HL-60 (cell line): ENCODE results near the gene LIN7A.

ENCODE experiments used
- DNase-seq, 2 experiments: peaks; one replicate each; pipeline ENCODE4 v3.0.0-alpha.2; 2010 to 2020; ENCODE audit warnings: low read depth in 1 of 2, low spot score in 1 of 2
- H3K27ac ChIP-seq: fragments of 250-450 bp; sonication (Bioruptor Pico); replicated peaks from 2 replicates; pipeline ENCODE4 v1.5.1; 2020; ENCODE audit warnings: mild to moderate bottlenecking, moderate library complexity
- H3K27me3 ChIP-seq: fragments of 250-450 bp; sonication (Bioruptor Pico); 2 replicates; pipeline ENCODE4 v1.5.1; 2021; ENCODE audit warnings: mild to moderate bottlenecking, moderate library complexity; ENCODE audit not compliant: insufficient read depth, poor library complexity, severe bottlenecking
- H3K4me3 ChIP-seq: replicated peaks from 2 replicates; pipeline ENCODE4 v1.5.1; 2011; ENCODE audit warnings: mild to moderate bottlenecking, control low read depth, low read length; ENCODE audit not compliant: insufficient read depth
- CTCF ChIP-seq: IDR thresholded peaks from one replicate; pipeline ENCODE4 v1.5.1; 2011; ENCODE audit warnings: low read length, control low read depth, inconsistent platforms; ENCODE audit not compliant: insufficient read depth
- GABPA ChIP-seq: IDR thresholded peaks from 2 replicates; pipeline ENCODE4 v1.6.1; 2012; ENCODE audit warnings: low read depth
- POLR2AphosphoS5 ChIP-seq: IDR thresholded peaks from 2 replicates; pipeline ENCODE4 v1.6.1; 2012; ENCODE audit warnings: low read depth
- REST ChIP-seq: IDR thresholded peaks from 2 replicates; pipeline ENCODE4 v1.6.1; 2012; ENCODE audit warnings: low read depth; ENCODE audit not compliant: insufficient replicate concordance
- SPI1 ChIP-seq: IDR thresholded peaks from 2 replicates; pipeline ENCODE4 v1.6.1; 2012; ENCODE audit warnings: low read depth, mild to moderate bottlenecking, borderline replicate concordance

The LIN7A gene

GRCh38 chr12:80895240-80895639 is 42.5 kb downstream of the LIN7A start:
- no peak for DNase-seq

GRCh38 chr12:80894179-80894578 is 43.6 kb downstream of the LIN7A start:
- Histone ChIP-seq H3K27me3 (no peaks in the 10 kb centered on the region), H3K27ac (no peak overlapping the region), H3K4me3 (no peak overlapping the region)
- DNase-seq: no peak
- TF ChIP-seq SPI1 (no peak), REST (no peak), CTCF (no peak), GABPA (no peak), POLR2AphosphoS5 (no peak)

More at GRCh38 chr12:80895240-80895639, 42.5 kb downstream of the LIN7A start:
- no peak overlapping the region for H3K27ac ChIP-seq
- no peak overlapping the region for H3K4me3 ChIP-seq
- no peaks in the 10 kb centered on the region for H3K27me3 ChIP-seq
- TF ChIP-seq GABPA (no peak), SPI1 (no peak), CTCF (no peak), POLR2AphosphoS5 (no peak), REST (no peak)

GRCh38 chr12:80892597-80893445 is 44.9 kb downstream of the LIN7A start:
- no peaks in the 10 kb centered on the region for H3K27me3 ChIP-seq
- H3K4me3 ChIP-seq: no peak overlapping the region
- no peak overlapping the region for H3K27ac ChIP-seq
- no peak for TF ChIP-seq POLR2AphosphoS5
- no peak for DNase-seq

- H3K27ac ChIP-seq: no peak overlapping the region
- no peaks in the 10 kb centered on the region for H3K27me3 ChIP-seq
- H3K4me3 ChIP-seq: no peak overlapping the region
- TF ChIP-seq POLR2AphosphoS5: no peak
- no peak for TF ChIP-seq GABPA
- TF ChIP-seq SPI1: no peak
- TF ChIP-seq CTCF: no peak
- no peak for TF ChIP-seq REST
- DNase-seq: no peak
These were observed 53.1 kb downstream of the LIN7A start for GRCh38 chr12:80884651-80885050.
